Keratinocyte (primary cell): ENCODE data around the gene CACNA1E. TPM values are rescaled to one million over a fixed set of nuclear protein-coding genes. Genes with fewer than 3 reads are reported as not detected.

ENCODE experiments used
- DNase-seq: peaks from one replicate; pipeline ENCODE4 v3.0.0-alpha.2; 2011; ENCODE audit warnings: low read depth, missing footprints, low spot score
- FAIRE-seq: peaks from 2 replicates; lab custom pipeline; 2011; peaks lifted over from hg19 to GRCh38; lab: Jason Lieb, UNC
- H2AFZ ChIP-seq: 2 replicates; pipeline ENCODE4 v1.6.0; 2012; ENCODE audit warnings: low read length, control low read depth, inconsistent platforms; ENCODE audit not compliant: control insufficient read depth
- H3K27ac ChIP-seq: 2 replicates; pipeline ENCODE4 v1.5.1; 2011; ENCODE audit warnings: low read length; ENCODE audit not compliant: control insufficient read depth, insufficient read depth
- H3K27me3 ChIP-seq: 3 replicates; pipeline ENCODE4 v1.6.0; 2011; ENCODE audit warnings: low read length; ENCODE audit not compliant: control insufficient read depth, insufficient read depth; ENCODE audit errors: extremely low read depth
- H3K36me3 ChIP-seq, 2 experiments: 2 replicates in 1 of 2; 3 replicates in 1 of 2; pipeline ENCODE4 v1.5.1; 2011; ENCODE audit warnings: low read length in 2 of 2, mild to moderate bottlenecking in 1 of 2; ENCODE audit not compliant: control insufficient read depth in 2 of 2, insufficient read depth in 2 of 2; ENCODE audit errors: extremely low read depth in 1 of 2
- H3K4me1 ChIP-seq: 3 replicates; pipeline ENCODE4 v1.5.1; 2011; ENCODE audit warnings: low read length; ENCODE audit not compliant: control insufficient read depth, insufficient read depth; ENCODE audit errors: extremely low read depth
- H3K4me2 ChIP-seq: 3 replicates; pipeline ENCODE4 v1.6.0; 2011; ENCODE audit warnings: low read depth, low read length; ENCODE audit not compliant: control insufficient read depth, insufficient read depth; ENCODE audit errors: extremely low read depth
- H3K4me3 ChIP-seq, 3 experiments: fragments of 200-600 bp in 1 of 3; sonication (generic) in 1 of 3; 2 replicates in 2 of 3; 3 replicates in 1 of 3; pipeline ENCODE4 v1.5.1; 2011 to 2016; ENCODE audit warnings: low read length in 3 of 3, mild to moderate bottlenecking in 3 of 3, control low read depth in 2 of 3, inconsistent platforms in 1 of 3, low read depth in 1 of 3, mixed read lengths in 1 of 3, mixed run types in 1 of 3, moderate library complexity in 1 of 3; ENCODE audit not compliant: control insufficient read depth in 2 of 3, insufficient read depth in 2 of 3; ENCODE audit errors: extremely low read depth in 1 of 3
- H3K79me2 ChIP-seq: 2 replicates; pipeline ENCODE4 v1.6.0; 2012; ENCODE audit warnings: low read length; ENCODE audit not compliant: control insufficient read depth, insufficient read depth
- H3K9ac ChIP-seq: 3 replicates; pipeline ENCODE4 v1.6.0; 2011; ENCODE audit warnings: low read length; ENCODE audit not compliant: control insufficient read depth, insufficient read depth; ENCODE audit errors: extremely low read depth
- H3K9me1 ChIP-seq: 3 replicates; pipeline ENCODE4 v1.6.0; 2011; ENCODE audit warnings: low read length; ENCODE audit not compliant: control insufficient read depth, insufficient read depth; ENCODE audit errors: extremely low read depth
- H3K9me3 ChIP-seq: 2 replicates; pipeline ENCODE4 v1.5.1; 2012; ENCODE audit warnings: low read depth, low read length; ENCODE audit not compliant: control insufficient read depth
- H4K20me1 ChIP-seq: 3 replicates; pipeline ENCODE4 v1.6.0; 2011; ENCODE audit warnings: low read length; ENCODE audit not compliant: control insufficient read depth, insufficient read depth; ENCODE audit errors: extremely low read depth
- EZH2 ChIP-seq: IDR thresholded peaks from one replicate; pipeline ENCODE4 v1.6.1; 2012; ENCODE audit warnings: inconsistent platforms, mild to moderate bottlenecking, low read length, moderate library complexity
- dilution Hi-C: fragments of 300-500 bp; cut with MboI; formaldehyde crosslinking; loops from one replicate; pipeline ENCODE4 v1.7.0; 2020; ENCODE audit warnings: low sequenced_read_pairs; ENCODE audit not compliant: extremely low pct_ligation_motif_present
- polyA plus RNA-seq, 5 experiments: library from polyadenylated mRNA; depleted of rRNA in 3 of 5; stranded (reverse) in 3 of 5; stranded (forward) in 1 of 5; unstranded in 1 of 5; fragments of >200 nt; gene quantifications; 1 replicate in 1 of 5; 2 replicates in 3 of 5; 3 replicates in 1 of 5; pipeline versions ENCODE4 v1.2.1 to v1.2.3, GENCODE V29; 2011 to 2012; ENCODE audit warnings: missing spikeins in 2 of 5, low read depth in 1 of 5, low replicate concordance in 1 of 5
- TF ChIP-seq, protein P1 (sequence below), 3 experiments: IDR thresholded peaks in 1 of 3; conservative IDR thresholded peaks in 1 of 3; optimal IDR thresholded peaks in 1 of 3; 2 replicates in 2 of 3; 3 replicates in 1 of 3; pipeline versions ENCODE3 to v1.5.1; 2011; ENCODE audit warnings: low read length in 3 of 3, mild to moderate bottlenecking in 3 of 3, moderate library complexity in 2 of 3, control low read depth in 1 of 3, inconsistent platforms in 1 of 3; ENCODE audit not compliant: insufficient read depth in 2 of 3; ENCODE audit errors: extremely low read depth in 1 of 3

Gene CACNA1E
- polyA plus RNA-seq, 1 donor (not counting 4 experiments of a cell fraction or from before 2014, with no cell fraction given) = not detected

DNA sequence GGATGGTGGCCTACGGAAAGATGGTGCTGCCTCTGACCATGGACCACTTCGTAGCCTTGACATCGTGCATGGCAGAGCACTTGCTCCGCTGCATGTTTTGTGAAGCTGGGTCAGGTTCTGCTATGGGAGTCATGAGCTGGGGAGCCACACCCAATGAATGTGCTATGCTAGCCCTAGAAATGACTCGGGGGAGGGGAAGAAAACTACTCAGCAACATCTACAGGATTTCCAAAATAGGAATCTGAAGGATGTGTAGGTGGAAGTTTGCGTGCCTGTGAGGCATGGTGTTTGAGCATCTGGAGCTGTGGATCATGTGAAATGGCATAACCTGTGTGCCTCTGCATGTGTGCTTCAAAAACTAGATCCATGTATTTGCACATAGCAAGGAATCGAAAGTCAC, 247.3 kb downstream of the CACNA1E start:
- dilution Hi-C loops = no loop called here
- Histone ChIP-seq H4K20me1 (no peaks in the 10 kb centered on the region), H3K36me3 (no peaks in the 10 kb centered on the region), H3K9ac (no peak overlapping the region), H2AFZ (no peak overlapping the region), H3K9me1 (no peaks in the 10 kb centered on the region), H3K79me2 (no peaks in the 10 kb centered on the region), H3K27ac (no peak overlapping the region), H3K4me3 (no peak overlapping the region), H3K4me1 (no peaks in the 10 kb centered on the region), H3K4me2 (no peak overlapping the region), H3K9me3 (no peaks in the 10 kb centered on the region), H3K27me3 (no peaks in the 10 kb centered on the region)
- DNase-seq (no peak), FAIRE-seq (no peak)
- TF ChIP-seq EZH2 = no peak
- TF ChIP-seq, protein P1, sequence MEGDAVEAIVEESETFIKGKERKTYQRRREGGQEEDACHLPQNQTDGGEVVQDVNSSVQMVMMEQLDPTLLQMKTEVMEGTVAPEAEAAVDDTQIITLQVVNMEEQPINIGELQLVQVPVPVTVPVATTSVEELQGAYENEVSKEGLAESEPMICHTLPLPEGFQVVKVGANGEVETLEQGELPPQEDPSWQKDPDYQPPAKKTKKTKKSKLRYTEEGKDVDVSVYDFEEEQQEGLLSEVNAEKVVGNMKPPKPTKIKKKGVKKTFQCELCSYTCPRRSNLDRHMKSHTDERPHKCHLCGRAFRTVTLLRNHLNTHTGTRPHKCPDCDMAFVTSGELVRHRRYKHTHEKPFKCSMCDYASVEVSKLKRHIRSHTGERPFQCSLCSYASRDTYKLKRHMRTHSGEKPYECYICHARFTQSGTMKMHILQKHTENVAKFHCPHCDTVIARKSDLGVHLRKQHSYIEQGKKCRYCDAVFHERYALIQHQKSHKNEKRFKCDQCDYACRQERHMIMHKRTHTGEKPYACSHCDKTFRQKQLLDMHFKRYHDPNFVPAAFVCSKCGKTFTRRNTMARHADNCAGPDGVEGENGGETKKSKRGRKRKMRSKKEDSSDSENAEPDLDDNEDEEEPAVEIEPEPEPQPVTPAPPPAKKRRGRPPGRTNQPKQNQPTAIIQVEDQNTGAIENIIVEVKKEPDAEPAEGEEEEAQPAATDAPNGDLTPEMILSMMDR (optimal IDR thresholded peaks at IDR 0.05 in 1 of 3, IDR thresholded peaks at IDR 0.05 in 1 of 3, conservative IDR thresholded peaks at IDR 0.05 in 1 of 3; ENCODE audit: extremely low read depth in 1 of 3, insufficient read depth in 2 of 3, low read length in 3 of 3) = no peak

DNA sequence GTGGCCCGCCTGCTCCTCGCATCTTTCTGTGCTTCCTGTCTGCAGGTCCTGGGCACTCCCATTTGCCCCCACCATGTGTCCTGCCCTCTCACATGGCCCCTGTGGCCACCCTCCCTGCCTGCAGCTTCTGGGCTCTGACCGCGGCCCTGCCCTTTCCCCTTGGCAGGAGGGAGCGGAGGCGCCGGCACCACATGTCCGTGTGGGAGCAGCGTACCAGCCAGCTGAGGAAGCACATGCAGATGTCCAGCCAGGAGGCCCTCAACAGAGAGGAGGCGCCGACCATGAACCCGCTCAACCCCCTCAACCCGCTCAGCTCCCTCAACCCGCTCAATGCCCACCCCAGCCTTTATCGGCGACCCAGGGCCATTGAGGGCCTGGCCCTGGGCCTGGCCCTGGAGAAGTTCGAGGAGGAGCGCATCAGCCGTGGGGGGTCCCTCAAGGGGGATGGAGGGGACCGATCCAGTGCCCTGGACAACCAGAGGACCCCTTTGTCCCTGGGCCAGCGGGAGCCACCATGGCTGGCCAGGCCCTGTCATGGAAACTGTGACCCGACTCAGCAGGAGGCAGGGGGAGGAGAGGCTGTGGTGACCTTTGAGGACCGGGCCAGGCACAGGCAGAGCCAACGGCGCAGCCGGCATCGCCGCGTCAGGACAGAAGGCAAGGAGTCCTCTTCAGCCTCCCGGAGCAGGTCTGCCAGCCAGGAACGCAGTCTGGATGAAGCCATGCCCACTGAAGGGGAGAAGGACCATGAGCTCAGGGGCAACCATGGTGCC, 249.1 kb downstream of the CACNA1E start:
- DNase-seq = no peak
- TF ChIP-seq EZH2 = no peak
- TF ChIP-seq, protein P1 (optimal IDR thresholded peaks at IDR 0.05 in 1 of 3, IDR thresholded peaks at IDR 0.05 in 1 of 3, conservative IDR thresholded peaks at IDR 0.05 in 1 of 3; ENCODE audit: extremely low read depth in 1 of 3, insufficient read depth in 2 of 3, low read length in 3 of 3) = no peak
- FAIRE-seq = no peak

More for the DNA sequence above, 249.1 kb downstream of the CACNA1E start:
- dilution Hi-C loops = no loop called here
- Histone ChIP-seq H3K79me2 (no peaks in the 10 kb centered on the region), H3K4me2 (no peak overlapping the region), H3K27ac (no peak overlapping the region), H4K20me1 (no peaks in the 10 kb centered on the region), H3K9me1 (no peaks in the 10 kb centered on the region), H3K36me3 (no peaks in the 10 kb centered on the region), H3K4me3 (no peak overlapping the region), H3K4me1 (no peaks in the 10 kb centered on the region), H3K9me3 (no peaks in the 10 kb centered on the region), H3K9ac (no peak overlapping the region), H2AFZ (no peak overlapping the region), H3K27me3 (no peaks in the 10 kb centered on the region)
